ENCODE results near the gene TAGLN.

The TAGLN gene

DNA sequence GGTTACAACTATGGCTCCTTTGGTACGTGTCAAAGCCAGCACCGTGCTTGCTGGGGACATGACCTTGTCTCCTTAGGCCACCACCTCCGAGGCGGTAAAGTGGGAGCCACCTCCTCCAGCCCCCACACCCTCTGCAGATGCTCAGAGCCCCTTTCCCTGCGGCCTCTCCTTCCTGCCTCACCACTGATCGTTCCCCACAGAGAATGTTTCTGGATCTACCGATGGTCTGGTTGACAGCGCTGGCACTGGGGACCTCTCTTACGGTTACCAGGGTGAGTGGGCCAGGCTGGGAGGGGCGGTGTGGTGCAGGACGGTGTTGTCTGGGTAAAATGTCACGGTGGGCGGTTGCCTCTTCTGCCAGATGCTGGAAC, 11.8 kb upstream of the TAGLN start:
- TF ChIP-seq, protein P1, sequence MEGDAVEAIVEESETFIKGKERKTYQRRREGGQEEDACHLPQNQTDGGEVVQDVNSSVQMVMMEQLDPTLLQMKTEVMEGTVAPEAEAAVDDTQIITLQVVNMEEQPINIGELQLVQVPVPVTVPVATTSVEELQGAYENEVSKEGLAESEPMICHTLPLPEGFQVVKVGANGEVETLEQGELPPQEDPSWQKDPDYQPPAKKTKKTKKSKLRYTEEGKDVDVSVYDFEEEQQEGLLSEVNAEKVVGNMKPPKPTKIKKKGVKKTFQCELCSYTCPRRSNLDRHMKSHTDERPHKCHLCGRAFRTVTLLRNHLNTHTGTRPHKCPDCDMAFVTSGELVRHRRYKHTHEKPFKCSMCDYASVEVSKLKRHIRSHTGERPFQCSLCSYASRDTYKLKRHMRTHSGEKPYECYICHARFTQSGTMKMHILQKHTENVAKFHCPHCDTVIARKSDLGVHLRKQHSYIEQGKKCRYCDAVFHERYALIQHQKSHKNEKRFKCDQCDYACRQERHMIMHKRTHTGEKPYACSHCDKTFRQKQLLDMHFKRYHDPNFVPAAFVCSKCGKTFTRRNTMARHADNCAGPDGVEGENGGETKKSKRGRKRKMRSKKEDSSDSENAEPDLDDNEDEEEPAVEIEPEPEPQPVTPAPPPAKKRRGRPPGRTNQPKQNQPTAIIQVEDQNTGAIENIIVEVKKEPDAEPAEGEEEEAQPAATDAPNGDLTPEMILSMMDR (IDR thresholded peaks at IDR 0.05; ENCODE audit: insufficient read depth, missing control alignments): no peak
- FAIRE-seq (no peak), DNase-seq (ENCODE audit: insufficient read length, low spot score) (no peak)

DNA sequence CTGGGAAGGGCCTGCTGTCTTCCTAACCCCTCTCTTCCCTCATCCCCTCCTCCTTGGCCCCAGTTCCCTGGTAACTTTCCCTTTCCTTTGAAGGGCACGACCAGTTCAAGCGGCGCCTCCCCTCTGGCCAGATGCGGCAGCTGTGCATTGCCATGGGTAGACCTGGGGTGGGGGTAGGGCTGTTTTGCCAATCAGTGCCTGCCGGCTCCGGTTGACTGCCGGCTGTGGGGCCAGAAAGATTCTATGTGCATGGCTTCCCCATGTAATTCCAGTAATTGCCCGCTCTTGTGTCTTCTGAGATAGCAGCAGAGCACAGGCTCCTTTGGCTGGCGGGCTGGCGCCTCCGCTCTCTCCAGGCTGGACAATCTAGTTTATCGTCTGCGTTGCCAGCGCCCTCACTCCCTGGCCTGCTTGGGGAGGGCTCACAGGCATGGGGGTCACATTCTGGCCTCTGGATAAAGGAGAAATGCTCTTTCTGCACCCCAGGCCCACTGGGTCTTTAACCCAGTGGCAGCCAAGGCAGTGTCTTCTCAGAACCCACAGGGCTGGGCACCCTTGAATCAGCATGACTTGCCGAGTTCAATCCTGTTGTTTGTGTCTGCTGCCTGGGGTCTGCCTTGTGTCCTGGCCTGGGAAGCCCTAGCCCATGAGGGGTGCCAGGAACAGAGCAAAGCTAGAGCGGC, 11.2 kb upstream of the TAGLN start:
- FAIRE-seq (no peak), DNase-seq (ENCODE audit: insufficient read length, low spot score) (no peak)
- TF ChIP-seq, protein P1 (IDR thresholded peaks at IDR 0.05; ENCODE audit: insufficient read depth, missing control alignments): no peak

DNA sequence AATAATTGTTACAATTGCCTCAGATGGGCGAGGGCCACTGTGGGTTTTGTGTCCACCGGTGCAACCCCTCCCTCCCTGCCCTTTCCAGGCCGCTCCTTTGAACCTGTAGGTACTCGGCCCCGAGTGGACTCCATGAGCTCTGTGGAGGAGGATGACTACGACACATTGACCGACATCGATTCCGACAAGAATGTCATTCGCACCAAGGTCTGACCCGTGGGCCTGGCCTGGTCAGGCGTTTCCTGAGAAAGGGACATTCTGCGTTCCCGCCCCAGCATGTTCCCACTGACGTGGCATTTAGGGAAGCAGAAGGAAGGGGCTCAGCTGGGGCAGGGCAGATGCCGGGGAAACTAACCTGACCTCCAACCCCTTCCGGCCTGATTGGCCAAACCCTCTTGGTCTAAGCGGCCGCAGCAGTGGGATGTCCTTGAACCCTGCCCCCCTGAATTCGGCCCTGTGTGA, 10.5 kb upstream of the TAGLN start:
- DNase-seq (ENCODE audit: insufficient read length, low spot score) (no peak), FAIRE-seq (no peak)
- TF ChIP-seq, protein P1 (IDR thresholded peaks at IDR 0.05; ENCODE audit: insufficient read depth, missing control alignments): no peak

DNA sequence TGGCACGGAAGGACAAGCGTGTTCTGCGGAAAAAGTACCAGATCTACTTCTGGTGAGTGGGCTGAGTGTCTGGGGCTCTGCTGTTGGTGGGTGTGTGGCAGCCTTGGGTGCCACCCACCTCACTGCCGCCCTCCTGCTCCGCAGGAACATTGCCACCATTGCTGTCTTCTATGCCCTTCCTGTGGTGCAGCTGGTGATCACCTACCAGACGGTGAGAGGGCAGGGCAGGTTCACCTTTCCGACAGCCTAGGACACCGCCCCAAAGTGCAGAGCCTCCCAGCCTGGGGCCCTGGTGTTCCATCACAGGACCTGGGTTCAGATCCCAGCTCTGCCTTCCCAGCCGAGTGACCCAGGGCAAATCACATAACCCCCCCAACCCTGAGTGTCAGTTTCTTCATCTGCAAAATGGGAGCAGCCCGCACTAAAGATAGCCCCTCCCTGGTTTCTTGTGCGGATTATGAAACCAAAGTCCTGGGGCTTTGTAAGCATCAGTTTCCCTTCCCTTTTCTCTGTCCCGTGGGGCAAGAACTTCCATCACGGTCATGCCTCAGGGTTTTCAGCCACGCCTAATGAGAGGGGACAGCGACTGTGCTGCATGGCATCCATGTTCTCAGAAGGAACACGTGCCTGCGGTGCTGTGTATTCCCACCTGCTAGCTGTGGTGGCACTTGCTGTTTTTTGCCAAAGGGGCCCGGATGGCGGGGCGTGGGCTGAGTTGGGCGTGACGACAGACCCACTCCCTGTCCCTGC, 9.8 kb upstream of the TAGLN start:
- DNase-seq (ENCODE audit: insufficient read length, low spot score) (no peak), FAIRE-seq (no peak)
- TF ChIP-seq, protein P1 (IDR thresholded peaks at IDR 0.05; ENCODE audit: insufficient read depth, missing control alignments): no peak

DNA sequence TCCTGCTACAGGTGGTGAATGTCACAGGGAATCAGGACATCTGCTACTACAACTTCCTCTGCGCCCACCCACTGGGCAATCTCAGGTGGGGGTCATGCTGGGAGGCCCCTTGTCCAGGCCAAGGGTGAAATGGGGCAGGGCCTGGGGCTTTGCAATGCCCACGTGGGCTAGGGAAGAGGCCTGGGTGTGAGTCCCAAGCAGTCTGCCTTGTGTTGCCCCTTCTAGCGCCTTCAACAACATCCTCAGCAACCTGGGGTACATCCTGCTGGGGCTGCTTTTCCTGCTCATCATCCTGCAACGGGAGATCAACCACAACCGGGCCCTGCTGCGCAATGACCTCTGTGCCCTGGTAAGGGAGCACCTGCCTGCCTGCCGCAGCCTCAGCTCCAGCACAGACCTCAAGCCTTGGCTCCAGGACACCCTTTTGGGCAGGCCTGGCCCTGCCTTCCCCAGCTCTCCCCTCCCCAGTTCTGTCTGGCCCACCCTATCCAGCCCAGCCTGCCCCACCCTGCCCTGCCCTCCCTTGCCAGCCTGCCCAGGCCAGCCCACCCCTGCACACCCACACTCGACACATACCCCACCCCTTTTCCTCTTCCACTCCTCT, 9.1 kb upstream of the TAGLN start:
- FAIRE-seq: no peak
- DNase-seq (ENCODE audit: insufficient read length, low spot score): no peak
- TF ChIP-seq, protein P1 (IDR thresholded peaks at IDR 0.05; ENCODE audit: insufficient read depth, missing control alignments): no peak

DNA sequence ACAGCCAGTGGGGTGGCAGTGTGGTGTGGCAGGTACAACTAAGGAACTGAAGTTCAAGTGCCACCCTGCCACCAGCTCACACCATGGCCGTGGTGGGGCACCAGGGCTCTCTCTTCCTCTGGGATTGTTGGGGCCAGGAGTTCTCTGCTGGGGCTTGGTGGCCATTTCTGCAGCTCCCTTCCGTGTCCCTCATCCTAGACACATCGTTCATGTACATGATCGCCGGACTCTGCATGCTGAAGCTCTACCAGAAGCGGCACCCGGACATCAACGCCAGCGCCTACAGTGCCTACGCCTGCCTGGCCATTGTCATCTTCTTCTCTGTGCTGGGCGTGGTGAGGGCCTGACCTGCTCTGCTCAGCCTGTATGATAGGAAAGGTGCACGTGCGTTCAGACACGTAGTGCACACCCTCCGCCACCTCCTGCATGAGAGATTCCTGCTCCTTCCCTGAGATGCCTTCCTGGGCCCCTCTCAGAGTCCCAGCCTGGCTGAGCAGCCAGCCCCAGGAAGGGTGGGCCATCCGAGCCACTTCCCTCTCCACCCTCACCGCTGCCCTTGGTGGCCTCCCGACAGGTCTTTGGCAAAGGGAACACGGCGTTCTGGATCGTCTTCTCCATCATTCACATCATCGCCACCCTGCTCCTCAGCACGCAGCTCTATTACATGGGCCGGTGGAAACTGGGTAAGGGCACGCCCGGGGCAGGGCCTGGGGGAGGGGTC, 7.3 kb upstream of the TAGLN start:
- FAIRE-seq (no peak), DNase-seq (ENCODE audit: insufficient read length, low spot score) (no peak)
- TF ChIP-seq, protein P1 (IDR thresholded peaks at IDR 0.05; ENCODE audit: insufficient read depth, missing control alignments): no peak

All from D721Med (cell line).